ENCODE results near the gene CERS6. TPM values are rescaled to one million over a fixed set of nuclear protein-coding genes. Genes with fewer than 3 reads are reported as not detected.
A peak's percentile ranks its signal among the peaks of the same experiment; 100 is the strongest.

CERS6 gene
- polyA plus RNA-seq, 6 donors from 2014 or later, result 5.8 to 11.9 (median 9.1) TPM

DNA sequence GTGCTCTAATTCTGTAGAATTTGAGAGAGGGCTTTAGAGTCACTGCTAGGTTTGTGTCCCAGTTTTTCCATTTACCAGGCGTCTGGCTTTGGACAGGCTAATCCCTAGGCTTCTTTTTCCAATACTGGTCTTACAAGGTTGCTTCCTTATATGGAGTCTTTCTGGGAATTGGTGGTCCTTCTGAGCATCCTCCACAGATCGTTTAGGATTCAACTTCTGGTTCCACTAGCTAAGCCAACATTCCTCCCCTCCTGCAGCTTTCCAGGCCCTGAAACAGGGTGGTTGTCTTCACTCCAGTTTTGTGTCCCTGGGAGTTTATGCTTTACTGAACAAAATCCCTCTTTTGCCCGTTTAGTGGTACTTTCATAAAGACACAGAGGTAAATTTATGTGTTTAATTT lies 170.6 kb downstream of the CERS6 start:
- H3K27me3 Mint-ChIP-seq, result no peaks in the 10 kb centered on the region
- H3K36me3 Mint-ChIP-seq, result no peaks in the 10 kb centered on the region
- ATAC-seq (ENCODE audit: low read depth in 2 of 2) (no peak), DNase-seq (no peak)
- peaks cover 0 to 2% (median 0%) of the 10 kb centered on the region in 7 donors for H3K9me3 Mint-ChIP-seq
- peaks cover 37 to 39% (median 39%) of the 10 kb centered on the region in 3 donors for H3K4me1 Mint-ChIP-seq
- H3K27ac Mint-ChIP-seq, result peak overlapping the region in 4 of 6 donors; percentile 55 to 91 (median 81)
- peak overlapping the region in 2 of 8 donors; percentile 4 to 48 for H3K4me3 Mint-ChIP-seq

DNA sequence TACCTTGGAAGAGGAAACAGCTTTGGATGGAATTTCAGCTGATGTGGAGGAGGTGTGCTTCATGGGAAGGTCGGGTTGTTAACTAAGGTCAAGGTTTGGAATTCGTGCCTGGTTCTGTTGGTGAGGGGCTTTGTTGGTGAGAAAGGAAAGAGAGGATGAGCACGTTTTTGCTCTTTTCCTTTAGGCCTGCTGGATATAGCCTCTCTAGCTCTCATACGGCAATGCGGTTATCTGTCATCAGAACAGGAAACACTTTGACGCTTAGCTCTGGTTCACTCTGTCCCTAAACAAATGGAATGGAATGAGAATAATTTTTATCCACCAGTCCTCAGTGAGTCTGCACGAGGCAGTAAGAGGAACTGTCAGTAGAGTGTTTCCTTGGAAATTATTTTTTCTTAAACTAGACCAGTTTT lies 176.6 kb downstream of the CERS6 start:
- ATAC-seq (ENCODE audit: low read depth in 2 of 2), result peak; percentile 46 to 70
- peak overlapping the region in 2 of 6 donors; percentile 2 to 30 for H3K27ac Mint-ChIP-seq
- H3K4me3 Mint-ChIP-seq, result peak overlapping the region in 6 of 8 donors; percentile 1 to 18 (median 6)

DNA sequence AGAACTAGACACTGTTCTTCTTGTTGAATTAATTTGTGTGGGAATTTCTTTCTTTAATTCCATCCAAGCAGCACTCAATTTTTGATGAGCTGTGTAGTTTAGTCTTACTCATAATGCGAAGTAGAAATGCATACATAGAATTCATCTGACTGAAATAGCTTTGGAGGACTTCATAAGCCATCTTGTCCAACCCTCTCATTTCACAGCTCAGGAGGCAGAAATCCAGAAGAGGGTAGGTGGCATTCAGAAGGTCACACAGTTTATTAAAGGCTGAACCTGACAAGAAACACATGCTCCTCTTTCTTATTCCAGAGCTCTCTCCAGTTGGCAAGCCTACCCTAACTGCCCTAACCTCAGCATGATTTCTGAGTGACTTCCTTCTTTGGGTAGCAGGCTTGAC lies 177.1 kb downstream of the CERS6 start:
- no peaks in the 10 kb centered on the region for H3K9me3 Mint-ChIP-seq
- no peak overlapping the region for H3K27ac Mint-ChIP-seq
- H3K4me1 Mint-ChIP-seq, result peaks cover 14 to 31% (median 20%) of the 10 kb centered on the region in 3 donors
- H3K27me3 Mint-ChIP-seq, result no peaks in the 10 kb centered on the region
- DNase-seq (no peak), ATAC-seq (ENCODE audit: low read depth in 2 of 2) (no peak)
- no peak overlapping the region for H3K4me3 Mint-ChIP-seq
- no peaks in the 10 kb centered on the region for H3K36me3 Mint-ChIP-seq

More for the DNA sequence above, 176.6 kb downstream of the CERS6 start:
- Mint-ChIP-seq H3K9me3 (no peaks in the 10 kb centered on the region), H3K27me3 (no peaks in the 10 kb centered on the region), H3K4me1 (peaks cover 18 to 36% (median 21%) of the 10 kb centered on the region in 3 donors), H3K36me3 (no peaks in the 10 kb centered on the region)
- DNase-seq, result no peak

DNA sequence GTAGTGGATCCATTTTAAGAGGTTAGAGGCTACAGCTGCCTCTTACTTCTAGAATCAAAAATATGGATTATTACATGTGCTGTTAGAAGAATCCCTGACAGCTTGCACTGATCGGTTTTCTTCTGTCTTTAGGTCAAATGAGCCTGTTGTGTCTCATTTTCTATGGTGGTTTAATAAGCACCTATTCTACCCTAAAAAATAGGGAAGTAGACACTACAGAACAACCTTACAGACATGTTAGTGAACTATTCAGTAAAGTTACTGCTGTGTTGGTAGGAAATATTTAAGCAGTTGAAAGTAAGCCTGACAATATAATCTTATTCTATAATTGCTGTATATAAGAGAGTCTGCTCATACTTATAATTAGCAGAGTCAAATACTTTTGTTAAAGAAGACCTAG lies 177.8 kb downstream of the CERS6 start:
- no peaks in the 10 kb centered on the region for H3K27me3 Mint-ChIP-seq
- H3K9me3 Mint-ChIP-seq, result no peaks in the 10 kb centered on the region
- ATAC-seq (ENCODE audit: low read depth in 2 of 2) (peak; percentile 68 to 77), DNase-seq (peak; percentile 7)
- no peak overlapping the region for H3K27ac Mint-ChIP-seq
- peaks cover 14 to 29% (median 20%) of the 10 kb centered on the region in 3 donors for H3K4me1 Mint-ChIP-seq
- H3K4me3 Mint-ChIP-seq, result no peak overlapping the region
- no peaks in the 10 kb centered on the region for H3K36me3 Mint-ChIP-seq

DNA sequence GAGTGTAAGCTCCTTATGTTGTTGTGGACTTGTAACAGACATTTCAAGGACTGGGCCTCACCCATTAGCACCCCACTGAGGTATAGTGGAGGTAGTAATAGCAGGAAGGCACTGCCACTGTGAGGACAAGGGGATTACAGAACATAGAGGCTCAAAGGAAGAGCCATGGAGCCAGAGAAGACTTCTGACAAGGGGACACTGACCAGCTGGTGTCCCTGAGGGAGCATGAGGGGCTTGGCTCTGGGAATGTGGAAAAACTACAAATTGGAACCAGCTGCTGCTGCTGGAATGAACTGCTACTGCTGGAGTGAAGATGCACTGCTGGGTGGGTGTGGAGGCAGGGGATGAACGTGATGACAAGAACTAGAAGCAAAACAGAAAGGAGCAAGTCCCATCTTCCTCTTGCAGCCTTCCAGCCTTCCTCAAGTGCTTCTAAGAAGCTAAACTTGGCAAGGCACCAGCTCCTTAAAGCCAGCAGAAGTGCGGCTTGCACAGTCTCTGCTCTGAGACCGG lies 179.0 kb downstream of the CERS6 start:
- Mint-ChIP-seq H3K27ac (peak overlapping the region in 3 of 6 donors; percentile 56 to 81 (median 60)), H3K27me3 (no peaks in the 10 kb centered on the region), H3K36me3 (no peaks in the 10 kb centered on the region), H3K4me3 (peak overlapping the region in 1 of 8 donors; percentile 6), H3K4me1 (peaks cover 19 to 35% (median 28%) of the 10 kb centered on the region in 3 donors), H3K9me3 (no peaks in the 10 kb centered on the region)
- ATAC-seq (ENCODE audit: low read depth in 2 of 2) (no peak), DNase-seq (no peak)

DNA sequence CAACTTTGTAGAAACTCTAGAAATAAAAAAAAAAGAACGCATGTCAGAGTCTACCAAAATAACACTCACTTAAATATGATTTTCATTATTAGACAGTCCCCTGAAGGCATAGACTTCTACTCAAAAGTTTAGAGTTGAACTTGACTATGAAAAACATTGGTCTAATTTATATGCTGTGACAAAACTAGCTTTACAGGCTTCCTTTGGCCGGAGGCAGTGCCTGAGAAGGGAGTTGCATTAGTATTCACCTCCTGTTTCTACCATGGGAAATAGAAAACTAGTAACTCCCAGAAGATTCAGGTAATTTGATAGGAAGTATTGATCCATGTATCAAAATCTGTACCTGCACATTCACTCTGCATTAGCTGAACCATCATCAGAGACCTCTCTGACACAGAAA lies 182.9 kb downstream of the CERS6 start:
- no peak for ATAC-seq (ENCODE audit: low read depth in 2 of 2)
- no peak for DNase-seq
- no peaks in the 10 kb centered on the region for H3K36me3 Mint-ChIP-seq
- peaks cover 0 to 1% (median 0%) of the 10 kb centered on the region in 7 donors for H3K9me3 Mint-ChIP-seq
- H3K4me3 Mint-ChIP-seq, result no peak overlapping the region
- no peaks in the 10 kb centered on the region for H3K27me3 Mint-ChIP-seq
- peaks cover 23 to 25% (median 23%) of the 10 kb centered on the region in 3 donors for H3K4me1 Mint-ChIP-seq
- peak overlapping the region in 1 of 6 donors; percentile 34 for H3K27ac Mint-ChIP-seq

DNA sequence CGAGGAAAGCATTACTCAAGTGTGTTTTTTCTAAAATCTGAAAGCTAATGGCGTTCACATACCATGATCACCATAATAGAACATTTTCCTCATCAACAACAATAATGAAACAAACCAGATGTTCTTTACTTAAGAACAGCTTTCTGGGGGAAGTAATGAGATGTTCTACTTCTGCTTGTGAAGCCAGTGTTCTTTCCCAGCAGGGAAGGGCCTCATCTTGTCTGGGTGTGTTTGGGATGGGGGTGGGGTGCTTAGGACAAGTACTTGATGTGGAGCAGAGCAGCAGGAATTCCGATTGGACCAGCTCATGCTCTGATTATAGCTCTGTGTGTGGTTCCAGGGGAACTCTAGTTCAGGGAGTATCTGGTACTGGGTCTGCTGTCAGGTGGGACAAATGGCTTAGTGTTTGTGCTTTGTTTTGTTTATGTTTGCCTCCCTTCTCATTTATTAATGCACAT lies 183.4 kb downstream of the CERS6 start:
- Mint-ChIP-seq H3K9me3 (peaks cover 0 to 2% (median 0%) of the 10 kb centered on the region in 7 donors), H3K27me3 (no peaks in the 10 kb centered on the region), H3K27ac (peak overlapping the region in 1 of 6 donors; percentile 7), H3K36me3 (no peaks in the 10 kb centered on the region), H3K4me3 (no peak overlapping the region), H3K4me1 (peaks cover 24 to 29% (median 27%) of the 10 kb centered on the region in 3 donors)
- ATAC-seq (ENCODE audit: low read depth in 2 of 2) (no peak), DNase-seq (no peak)

DNA sequence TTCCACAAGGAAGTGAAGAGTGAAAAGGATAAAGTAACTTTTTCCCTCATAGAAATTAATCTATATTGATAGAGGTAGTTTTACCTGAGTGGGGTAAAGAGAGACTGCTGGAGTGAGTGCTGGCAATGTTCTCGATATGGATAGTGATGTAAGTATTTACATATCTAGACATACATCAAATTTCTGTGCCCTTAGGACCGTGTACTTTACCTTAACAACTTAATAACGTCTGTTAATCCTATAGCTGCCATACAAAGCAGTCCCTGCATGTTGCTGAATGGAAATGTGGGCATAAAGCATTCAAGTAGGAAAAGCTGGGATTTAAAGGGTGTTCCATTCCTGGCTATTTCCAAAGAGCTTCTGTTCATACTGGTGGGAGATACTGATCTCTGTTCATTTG lies 184.0 kb downstream of the CERS6 start:
- no peak for ATAC-seq (ENCODE audit: low read depth in 2 of 2)
- no peak overlapping the region for H3K4me3 Mint-ChIP-seq
- H3K4me1 Mint-ChIP-seq, result peaks cover 20 to 26% (median 25%) of the 10 kb centered on the region in 3 donors
- no peaks in the 10 kb centered on the region for H3K36me3 Mint-ChIP-seq
- H3K27ac Mint-ChIP-seq, result no peak overlapping the region
- H3K27me3 Mint-ChIP-seq, result no peaks in the 10 kb centered on the region
- no peak for DNase-seq
- H3K9me3 Mint-ChIP-seq, result peaks cover 0 to 3% (median 0%) of the 10 kb centered on the region in 7 donors

DNA sequence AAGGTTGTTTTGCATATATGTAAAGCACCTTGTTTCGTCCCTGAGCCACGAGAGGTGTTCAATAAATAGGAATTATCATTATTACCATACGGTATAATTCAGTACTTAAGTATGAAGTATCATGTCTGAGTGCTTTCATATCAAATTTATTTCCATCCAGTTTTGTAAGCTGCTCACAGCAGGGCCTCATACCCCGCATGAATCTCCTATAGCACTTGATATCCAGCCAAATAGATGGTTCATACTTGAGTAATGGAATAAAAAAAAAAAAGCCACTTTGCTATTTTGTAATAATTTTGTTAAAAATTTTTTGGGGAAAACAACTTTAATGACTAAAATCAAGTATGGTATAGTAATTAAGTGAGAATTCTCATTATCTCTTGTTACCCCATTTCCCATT lies 185.6 kb downstream of the CERS6 start:
- Mint-ChIP-seq H3K36me3 (peaks cover 0 to 4% of the 10 kb centered on the region in 2 donors), H3K27ac (peak overlapping the region in 1 of 6 donors; percentile 12), H3K4me1 (peaks cover 17 to 22% (median 19%) of the 10 kb centered on the region in 3 donors), H3K4me3 (no peak overlapping the region), H3K9me3 (peaks cover 0 to 8% (median 5%) of the 10 kb centered on the region in 7 donors), H3K27me3 (no peaks in the 10 kb centered on the region)
- ATAC-seq (ENCODE audit: low read depth in 2 of 2) (no peak), DNase-seq (no peak)

DNA sequence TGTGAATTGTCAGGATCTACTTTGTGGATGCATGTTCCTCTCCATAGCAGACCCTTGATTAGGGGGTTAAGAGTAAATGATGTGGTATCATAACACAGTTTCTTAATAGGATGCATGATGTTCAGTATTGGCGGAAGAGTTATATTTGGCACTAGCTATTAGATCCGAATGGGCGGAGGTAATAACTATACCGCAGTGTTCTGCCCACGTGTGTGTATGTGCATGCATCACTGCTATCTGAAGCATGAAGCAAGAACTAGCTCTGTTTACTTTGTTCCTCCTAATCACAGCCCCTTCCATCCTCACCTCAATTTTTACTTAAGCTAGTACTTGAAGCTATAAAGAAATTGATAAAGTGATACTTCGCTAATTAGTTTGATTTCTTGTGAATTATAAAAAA lies 186.8 kb downstream of the CERS6 start:
- DNase-seq (no peak), ATAC-seq (ENCODE audit: low read depth in 2 of 2) (peak in 1 of 2 donors; percentile 64)
- Mint-ChIP-seq H3K36me3 (peaks cover 0 to 4% of the 10 kb centered on the region in 2 donors), H3K9me3 (peaks cover 0 to 8% (median 5%) of the 10 kb centered on the region in 7 donors), H3K27ac (peak overlapping the region in 1 of 6 donors; percentile 62), H3K27me3 (no peaks in the 10 kb centered on the region), H3K4me3 (no peak overlapping the region), H3K4me1 (peaks cover 17 to 22% (median 17%) of the 10 kb centered on the region in 3 donors)

DNA sequence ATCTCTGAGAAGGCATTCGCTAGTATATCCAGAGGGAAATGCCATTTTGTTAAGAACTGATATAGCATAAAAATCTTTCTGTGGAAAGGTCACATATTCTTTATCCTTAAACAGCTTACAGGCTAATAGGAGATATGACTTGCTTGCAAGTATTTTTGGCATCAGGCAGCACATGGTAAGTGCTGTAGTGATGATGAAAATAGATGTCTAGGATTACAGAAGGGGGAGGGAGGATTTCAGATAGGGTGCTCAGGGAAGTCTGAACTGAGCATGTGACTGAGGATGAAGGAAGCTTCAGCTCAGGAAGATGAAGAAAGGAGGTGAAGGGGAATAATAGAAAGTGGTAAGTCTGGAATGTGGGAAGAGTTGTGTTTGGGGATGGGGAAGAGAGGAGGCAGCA lies 187.9 kb downstream of the CERS6 start:
- H3K27me3 Mint-ChIP-seq, result no peaks in the 10 kb centered on the region
- H3K9me3 Mint-ChIP-seq, result peaks cover 0 to 8% (median 5%) of the 10 kb centered on the region in 7 donors
- H3K27ac Mint-ChIP-seq, result peak overlapping the region in 3 of 6 donors; percentile 3 to 62 (median 44)
- ATAC-seq (ENCODE audit: low read depth in 2 of 2) (no peak), DNase-seq (no peak)
- no peak overlapping the region for H3K4me3 Mint-ChIP-seq
- H3K4me1 Mint-ChIP-seq, result peaks cover 17 to 22% (median 17%) of the 10 kb centered on the region in 3 donors
- H3K36me3 Mint-ChIP-seq, result peaks cover 0 to 4% of the 10 kb centered on the region in 2 donors

DNA sequence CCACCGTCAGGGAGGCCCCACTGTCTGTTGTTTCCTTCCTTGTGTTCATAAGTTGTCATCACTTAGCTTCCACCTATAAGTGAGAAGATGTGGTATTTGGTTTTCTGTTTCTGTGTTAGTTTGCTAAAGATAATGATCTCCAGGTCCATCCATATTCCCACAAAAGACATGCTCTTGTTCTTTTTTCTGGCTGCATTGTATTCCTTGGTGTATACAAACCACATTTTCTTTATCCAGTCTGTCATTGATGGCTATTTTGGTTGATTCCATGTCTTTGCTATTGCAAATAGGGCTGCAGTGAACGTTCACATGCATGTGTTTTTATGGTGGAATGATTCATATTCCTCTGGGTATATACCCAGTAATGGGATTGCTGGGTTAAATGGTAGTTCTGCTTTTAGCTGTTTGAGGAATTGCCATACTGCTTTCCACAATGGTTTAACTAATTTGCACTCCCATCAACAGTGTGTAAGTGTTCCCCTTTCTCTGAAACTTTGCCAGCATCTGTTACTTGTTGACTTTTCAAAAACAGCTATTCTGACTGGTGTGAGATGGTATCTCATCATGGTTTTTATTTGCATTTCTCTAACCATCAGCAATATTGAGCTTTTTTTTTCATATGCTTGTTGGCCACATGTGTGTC lies 189.7 kb downstream of the CERS6 start:
- Mint-ChIP-seq H3K27ac (peak overlapping the region in 1 of 6 donors; percentile 46), H3K27me3 (no peaks in the 10 kb centered on the region), H3K36me3 (peaks cover 0 to 4% of the 10 kb centered on the region in 2 donors), H3K9me3 (peaks cover 0 to 8% (median 5%) of the 10 kb centered on the region in 7 donors), H3K4me1 (peaks cover 22 to 23% (median 22%) of the 10 kb centered on the region in 3 donors), H3K4me3 (no peak overlapping the region)
- ATAC-seq (ENCODE audit: low read depth in 2 of 2) (no peak), DNase-seq (no peak)

DNA sequence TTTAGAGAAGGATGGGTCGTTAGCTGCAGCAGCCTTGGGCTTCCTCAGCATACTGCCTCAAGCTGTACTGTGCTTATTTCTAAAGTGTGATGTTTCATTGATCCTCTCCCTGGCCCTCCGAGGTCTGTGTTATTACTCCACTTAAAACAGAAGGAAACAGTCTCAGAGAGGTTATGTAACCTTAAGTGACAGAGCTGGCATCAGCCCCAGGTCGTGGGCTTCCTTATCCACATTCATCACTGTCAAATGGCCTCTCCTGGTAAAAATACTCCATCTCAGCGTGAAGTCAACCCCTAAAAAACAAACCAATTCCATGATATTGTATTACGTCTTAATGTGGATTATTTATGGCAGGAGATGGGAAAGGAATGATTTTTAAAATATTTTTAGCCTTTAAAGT lies 193.0 kb downstream of the CERS6 start:
- peaks cover 0 to 4% of the 10 kb centered on the region in 2 donors for H3K36me3 Mint-ChIP-seq
- no peaks in the 10 kb centered on the region for H3K27me3 Mint-ChIP-seq
- no peak for ATAC-seq (ENCODE audit: low read depth in 2 of 2)
- peaks cover 12 to 27% (median 27%) of the 10 kb centered on the region in 3 donors for H3K4me1 Mint-ChIP-seq
- H3K9me3 Mint-ChIP-seq, result peaks cover 0 to 6% (median 5%) of the 10 kb centered on the region in 7 donors
- peak overlapping the region in 1 of 6 donors; percentile 3 for H3K27ac Mint-ChIP-seq
- no peak for DNase-seq
- no peak overlapping the region for H3K4me3 Mint-ChIP-seq

DNA sequence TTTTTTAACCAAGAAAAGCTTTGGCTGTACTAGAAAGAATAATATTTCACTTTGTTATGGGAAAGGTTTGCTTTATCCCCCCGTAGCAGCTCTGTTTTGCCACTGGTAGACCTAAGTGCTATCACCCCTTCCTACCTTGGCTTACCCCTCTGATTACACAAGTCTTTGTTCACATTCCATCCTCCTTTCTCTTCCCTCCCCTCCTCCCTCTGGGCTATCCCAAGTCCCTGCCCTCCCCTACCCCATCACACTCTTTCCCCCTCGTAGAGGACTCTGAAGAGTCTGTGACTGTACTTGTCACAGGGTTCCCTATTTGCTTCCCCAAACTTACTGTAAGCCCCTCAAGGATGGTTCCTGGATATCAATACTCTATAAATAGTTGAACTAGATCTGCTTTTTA lies 193.5 kb downstream of the CERS6 start:
- H3K27ac Mint-ChIP-seq, result peak overlapping the region in 2 of 6 donors; percentile 57 to 66
- H3K36me3 Mint-ChIP-seq, result peaks cover 0 to 5% of the 10 kb centered on the region in 2 donors
- H3K4me3 Mint-ChIP-seq, result no peak overlapping the region
- no peak for ATAC-seq (ENCODE audit: low read depth in 2 of 2)
- no peak for DNase-seq
- peaks cover 0 to 6% (median 4%) of the 10 kb centered on the region in 7 donors for H3K9me3 Mint-ChIP-seq
- H3K27me3 Mint-ChIP-seq, result no peaks in the 10 kb centered on the region
- H3K4me1 Mint-ChIP-seq, result peaks cover 9 to 23% (median 22%) of the 10 kb centered on the region in 3 donors

Data from naive B cell (primary cell).